ENCODE results near the gene TMBIM1. TPM values are rescaled to one million over a fixed set of nuclear protein-coding genes. Genes with fewer than 3 reads are reported as not detected.

TMBIM1 gene
- total RNA-seq, 1 donor from 2014 or later: 656 TPM

DNA sequence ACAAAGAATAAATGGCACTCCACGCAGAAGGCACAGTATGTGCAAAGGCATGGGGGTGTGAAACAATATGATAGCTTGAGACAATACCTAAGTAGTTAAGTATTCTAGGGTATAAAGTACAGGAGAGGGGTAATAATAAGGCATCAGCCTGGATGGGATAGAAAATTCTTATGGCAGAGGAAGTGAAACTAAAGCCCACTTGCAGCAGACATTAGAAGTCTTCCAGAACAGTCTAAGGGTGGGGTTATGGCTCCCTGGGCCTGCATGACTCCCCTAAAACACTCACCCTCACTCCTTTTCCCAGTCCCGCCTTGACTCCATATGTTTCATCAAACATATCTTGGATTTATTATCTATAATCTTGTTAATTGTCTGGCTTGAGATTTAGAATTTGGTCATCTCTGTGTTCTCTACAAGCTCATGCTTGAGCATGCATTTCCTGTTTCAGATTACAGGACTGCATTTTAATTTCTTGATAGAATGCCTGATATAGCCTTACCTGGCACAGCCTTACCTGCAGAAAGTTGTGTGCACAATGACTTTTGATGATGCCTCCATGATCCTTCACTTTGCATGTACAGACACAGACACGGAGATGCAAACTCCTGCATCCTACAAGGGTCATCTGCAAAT, 28.5 kb upstream of the TMBIM1 start:
- FAIRE-seq: no peak
- no peaks in the 10 kb centered on the region for H3K36me3 ChIP-seq (ENCODE audit: control insufficient read depth, insufficient read depth, low read length)
- DNase-seq (ENCODE audit: low read depth): peak; percentile 30
- TF ChIP-seq, protein P1, sequence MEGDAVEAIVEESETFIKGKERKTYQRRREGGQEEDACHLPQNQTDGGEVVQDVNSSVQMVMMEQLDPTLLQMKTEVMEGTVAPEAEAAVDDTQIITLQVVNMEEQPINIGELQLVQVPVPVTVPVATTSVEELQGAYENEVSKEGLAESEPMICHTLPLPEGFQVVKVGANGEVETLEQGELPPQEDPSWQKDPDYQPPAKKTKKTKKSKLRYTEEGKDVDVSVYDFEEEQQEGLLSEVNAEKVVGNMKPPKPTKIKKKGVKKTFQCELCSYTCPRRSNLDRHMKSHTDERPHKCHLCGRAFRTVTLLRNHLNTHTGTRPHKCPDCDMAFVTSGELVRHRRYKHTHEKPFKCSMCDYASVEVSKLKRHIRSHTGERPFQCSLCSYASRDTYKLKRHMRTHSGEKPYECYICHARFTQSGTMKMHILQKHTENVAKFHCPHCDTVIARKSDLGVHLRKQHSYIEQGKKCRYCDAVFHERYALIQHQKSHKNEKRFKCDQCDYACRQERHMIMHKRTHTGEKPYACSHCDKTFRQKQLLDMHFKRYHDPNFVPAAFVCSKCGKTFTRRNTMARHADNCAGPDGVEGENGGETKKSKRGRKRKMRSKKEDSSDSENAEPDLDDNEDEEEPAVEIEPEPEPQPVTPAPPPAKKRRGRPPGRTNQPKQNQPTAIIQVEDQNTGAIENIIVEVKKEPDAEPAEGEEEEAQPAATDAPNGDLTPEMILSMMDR (IDR thresholded peaks at IDR 0.05; ENCODE audit: insufficient read depth, low read length, severe bottlenecking): no peak
- H3K4me3 ChIP-seq (ENCODE audit: low read depth, low read length): no peak overlapping the region
- no peaks in the 10 kb centered on the region for H3K27me3 ChIP-seq (ENCODE audit: control insufficient read depth, insufficient read depth, low read length)

GRCh38 chr2:218319813-218320365, 27.6 kb upstream of the TMBIM1 start:
- Histone ChIP-seq H3K27me3 (ENCODE audit: control insufficient read depth, insufficient read depth, low read length) (no peaks in the 10 kb centered on the region), H3K36me3 (ENCODE audit: control insufficient read depth, insufficient read depth, low read length) (no peaks in the 10 kb centered on the region), H3K4me3 (ENCODE audit: low read depth, low read length) (no peak overlapping the region)
- DNase-seq (ENCODE audit: low read depth) (no peak), FAIRE-seq (no peak)
- TF ChIP-seq, protein P1 (IDR thresholded peaks at IDR 0.05; ENCODE audit: insufficient read depth, low read length, severe bottlenecking): no peak

DNA sequence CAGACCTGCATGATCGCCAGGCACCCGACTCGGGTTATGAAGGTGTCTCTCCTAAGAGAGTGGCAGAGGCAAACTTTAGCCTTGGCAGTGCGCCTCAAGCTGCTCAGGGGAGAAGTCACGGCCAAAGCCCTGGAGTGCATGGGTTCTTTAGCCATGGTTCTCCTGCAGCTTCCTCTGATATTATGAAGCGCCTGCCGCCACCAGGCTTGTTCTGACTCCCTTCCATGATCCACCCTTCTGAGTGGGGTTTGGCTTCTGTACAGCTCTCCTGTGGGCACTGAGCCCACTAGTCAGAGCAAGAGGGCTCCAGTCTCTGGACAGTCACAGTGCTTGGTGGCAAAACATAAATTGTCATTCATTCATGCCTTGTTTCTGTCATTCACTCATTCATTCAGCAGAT, 25.9 kb upstream of the TMBIM1 start:
- FAIRE-seq (no peak), DNase-seq (ENCODE audit: low read depth) (no peak)
- Histone ChIP-seq H3K4me3 (ENCODE audit: low read depth, low read length) (no peak overlapping the region), H3K27me3 (ENCODE audit: control insufficient read depth, insufficient read depth, low read length) (no peaks in the 10 kb centered on the region), H3K36me3 (ENCODE audit: control insufficient read depth, insufficient read depth, low read length) (no peaks in the 10 kb centered on the region)
- TF ChIP-seq, protein P1 (IDR thresholded peaks at IDR 0.05; ENCODE audit: insufficient read depth, low read length, severe bottlenecking): no peak

- Histone ChIP-seq H3K36me3 (ENCODE audit: control insufficient read depth, insufficient read depth, low read length) (no peaks in the 10 kb centered on the region), H3K27me3 (ENCODE audit: control insufficient read depth, insufficient read depth, low read length) (no peaks in the 10 kb centered on the region), H3K4me3 (ENCODE audit: low read depth, low read length) (no peak overlapping the region)
- TF ChIP-seq, protein P1 (IDR thresholded peaks at IDR 0.05; ENCODE audit: insufficient read depth, low read length, severe bottlenecking): no peak
- FAIRE-seq: no peak
- no peak for DNase-seq (ENCODE audit: low read depth)
Measured at GRCh38 chr2:218317835-218318234, 25.5 kb upstream of the TMBIM1 start.

DNA sequence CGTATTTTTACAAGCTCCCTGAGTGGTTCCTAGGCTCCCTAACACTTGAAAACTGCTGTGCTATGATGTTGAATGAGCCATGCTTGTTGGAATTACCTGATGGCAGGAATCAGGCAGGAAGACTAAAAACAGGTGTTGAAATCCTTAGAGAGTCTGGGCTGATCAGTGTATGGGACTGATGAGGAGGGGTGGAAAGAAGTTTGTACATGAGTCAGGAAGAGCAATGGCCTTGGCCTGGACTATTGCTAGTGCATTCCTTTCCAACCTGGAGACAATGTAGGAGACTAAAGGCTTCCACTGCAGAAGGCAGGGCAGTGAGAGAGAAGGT, 25.0 kb upstream of the TMBIM1 start:
- FAIRE-seq: no peak

More for the DNA sequence above, 25.0 kb upstream of the TMBIM1 start:
- TF ChIP-seq, protein P1 (IDR thresholded peaks at IDR 0.05; ENCODE audit: insufficient read depth, low read length, severe bottlenecking): no peak
- DNase-seq (ENCODE audit: low read depth): peak; percentile 24
- Histone ChIP-seq H3K36me3 (ENCODE audit: control insufficient read depth, insufficient read depth, low read length) (no peaks in the 10 kb centered on the region), H3K4me3 (ENCODE audit: low read depth, low read length) (no peak overlapping the region), H3K27me3 (ENCODE audit: control insufficient read depth, insufficient read depth, low read length) (no peaks in the 10 kb centered on the region)
